HG02678 (cell line): ENCODE data around the gene CCNK.

Experiments used
- ATAC-seq: cut with Tn5 transposase; IDR thresholded peaks from one replicate; pipeline ENCODE4 v1.9.1; 2021; ENCODE audit warnings: mild to moderate bottlenecking, moderate library complexity; ENCODE audit not compliant: unreplicated experiment

Gene CCNK

GRCh38 chr14:99465288-99465687 is 15.9 kb upstream of the CCNK start:
- ATAC-seq = no peak

GRCh38 chr14:99466758-99467157 is 14.5 kb upstream of the CCNK start:
- no peak for ATAC-seq

- ATAC-seq = no peak
Observed at GRCh38 chr14:99467336-99468078, 13.7 kb upstream of the CCNK start.

GRCh38 chr14:99468081-99468480 is 13.1 kb upstream of the CCNK start:
- no peak for ATAC-seq

- ATAC-seq = no peak
Observed at GRCh38 chr14:99468836-99469592, 12.2 kb upstream of the CCNK start.

- no peak for ATAC-seq
Observed at GRCh38 chr14:99471731-99472130, 9.5 kb upstream of the CCNK start.

- ATAC-seq = no peak
Observed at GRCh38 chr14:99472937-99473336, 8.3 kb upstream of the CCNK start.

GRCh38 chr14:99473458-99473857 is 7.8 kb upstream of the CCNK start:
- no peak for ATAC-seq

GRCh38 chr14:99475179-99475578 is 6.0 kb upstream of the CCNK start:
- ATAC-seq = no peak

GRCh38 chr14:99475660-99476059 is 5.5 kb upstream of the CCNK start:
- ATAC-seq = no peak

- ATAC-seq = no peak
Observed at GRCh38 chr14:99476864-99477263, 4.3 kb upstream of the CCNK start.

- ATAC-seq = no peak
Observed at GRCh38 chr14:99478128-99478527, 3.1 kb upstream of the CCNK start.

GRCh38 chr14:99479160-99479905 is 1.9 kb upstream of the CCNK start:
- ATAC-seq = no peak

GRCh38 chr14:99479906-99480869 is 1.0 kb upstream of the CCNK start, which contains the start of gene SETD3:
SETD3 (minus strand) TSS chr14:99480859; CDS start chr14:99465805, 15,054 bp downstream.
- ATAC-seq = peak; percentile 5

GRCh38 chr14:99481745-99482099 is 513 bp downstream of the CCNK start:
- ATAC-seq = no peak

GRCh38 chr14:99484106-99484505 is 2.9 kb downstream of the CCNK start:
- ATAC-seq = no peak

- ATAC-seq = no peak
Observed at GRCh38 chr14:99497341-99497740, 16.1 kb downstream of the CCNK start.

GRCh38 chr14:99497894-99498293 is 16.7 kb downstream of the CCNK start:
- ATAC-seq = no peak

GRCh38 chr14:99502989-99503421 is 21.8 kb downstream of the CCNK start:
- ATAC-seq = no peak

- no peak for ATAC-seq
Observed at GRCh38 chr14:99503848-99504453, 22.7 kb downstream of the CCNK start.
